HG02798 (cell line): ENCODE results near the gene PYURF.

Experiments used
- ATAC-seq: cut with Tn5 transposase; IDR thresholded peaks from one replicate; pipeline ENCODE4 v1.9.1; 2021; ENCODE audit warnings: mild to moderate bottlenecking; ENCODE audit not compliant: unreplicated experiment, poor library complexity

Gene PYURF

GRCh38 chr4:88514557-88515511 is 8.7 kb downstream of the PYURF start:
- no peak for ATAC-seq

GRCh38 chr4:88511236-88511635 is 12.3 kb downstream of the PYURF start:
- no peak for ATAC-seq

- ATAC-seq: no peak
Observed at GRCh38 chr4:88503344-88503743, 20.2 kb downstream of the PYURF start.

DNA sequence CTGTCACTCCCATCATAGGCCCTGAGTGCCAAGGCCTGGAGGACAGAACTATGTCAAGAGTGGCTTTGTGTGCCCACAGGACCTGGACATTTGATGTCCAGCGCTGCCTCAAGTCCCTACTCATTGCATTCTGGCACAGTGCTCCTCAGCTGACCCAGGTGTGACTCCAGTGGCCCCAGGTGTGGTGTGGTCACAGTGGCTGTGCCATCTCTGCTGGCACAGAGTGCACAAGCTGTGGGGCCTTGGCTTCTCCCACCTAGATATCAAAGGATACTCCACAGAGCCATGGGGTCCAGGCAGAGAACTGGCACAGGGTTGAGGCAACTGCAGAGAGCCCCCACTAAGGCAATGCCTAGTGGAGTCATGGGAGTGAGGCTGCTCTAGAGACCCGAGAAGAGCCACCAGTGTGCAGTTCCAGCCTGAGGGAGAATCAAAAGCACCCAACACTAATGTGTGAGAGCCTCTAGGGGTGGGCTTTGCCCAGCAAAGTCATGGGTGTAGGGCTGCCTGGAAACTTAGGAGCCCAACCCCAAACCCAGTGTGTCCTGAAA is 25.6 kb downstream of the PYURF start:
- ATAC-seq: no peak

GRCh38 chr4:88489100-88489761 is 34.3 kb downstream of the PYURF start:
- ATAC-seq: no peak

DNA sequence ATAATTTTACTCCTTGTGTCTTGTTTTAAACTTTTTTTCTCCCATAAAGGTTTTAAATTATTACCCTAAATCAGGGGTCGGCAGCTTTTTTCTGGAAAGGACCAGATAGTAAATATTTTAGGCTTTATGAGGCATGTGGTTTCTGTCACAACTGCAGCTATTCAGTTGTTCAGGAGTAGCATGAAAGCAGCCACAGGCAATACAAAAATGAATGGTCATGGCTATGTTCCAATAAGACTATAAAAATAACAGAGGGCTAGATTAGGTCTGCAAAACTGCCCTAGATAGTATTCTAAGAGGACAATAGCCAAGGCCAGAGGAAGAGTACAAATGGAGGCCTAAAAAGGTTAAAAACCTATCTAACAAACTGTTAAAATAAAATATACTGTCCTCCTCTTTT is 42.0 kb downstream of the PYURF start:
- no peak for ATAC-seq

- no peak for ATAC-seq
Observed at GRCh38 chr4:88478247-88478646, 45.3 kb downstream of the PYURF start.

DNA sequence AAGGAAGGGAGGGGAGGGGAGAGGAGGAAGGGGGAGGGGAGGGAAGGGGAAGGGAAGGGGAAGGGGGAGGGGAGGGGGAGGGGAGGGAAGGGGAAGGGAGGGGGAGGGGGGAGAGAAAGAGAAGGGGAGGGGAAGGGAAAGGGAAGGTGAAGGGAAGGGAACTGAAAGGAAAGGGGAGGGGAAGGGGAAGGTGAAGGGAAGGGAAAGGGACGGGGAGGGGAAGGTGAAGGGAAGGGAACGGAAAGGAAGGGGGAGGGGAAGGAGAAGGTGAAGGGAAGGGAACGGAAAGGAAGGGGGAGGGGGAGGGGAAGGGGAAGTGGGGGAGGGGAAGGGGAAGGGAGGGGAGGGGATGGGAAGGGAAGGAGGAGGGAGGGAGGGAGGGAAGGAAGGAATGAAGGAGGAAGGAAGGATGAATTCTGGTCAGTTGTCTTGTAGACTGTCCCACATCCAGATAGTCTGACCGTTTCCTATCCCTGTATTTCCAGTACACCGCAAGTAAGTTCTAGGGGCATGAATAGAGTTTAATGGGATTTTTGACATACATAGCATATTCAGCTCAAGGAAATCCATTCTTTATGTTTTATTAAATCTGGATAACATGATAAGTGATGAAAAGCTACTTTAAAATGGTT is 46.2 kb downstream of the PYURF start:
- ATAC-seq: no peak
